AG04449 (cell line): ENCODE measurements around the gene DYNLL1.
"Not testable (repeated sequence)": the region's sequence is repeated elsewhere in the genome, so short reads cannot be mapped to it uniquely, and the experiment has no call there.

Source experiments
- CTCF ChIA-PET: fragments of 350-600 bp; formaldehyde crosslinking; extraction: SDS; loops from one replicate; lab custom pipeline; 2021; ENCODE audit warnings: antibody characterized with exemption; lab: Yijun Ruan, JAX
- POLR2A ChIA-PET: fragments of 400-600, 350-600 bp; formaldehyde crosslinking; extraction: SDS; loops from one replicate; lab custom pipeline; 2020; ENCODE audit warnings: antibody characterized with exemption, inconsistent platforms; lab: Yijun Ruan, JAX
- DNase-seq: peaks from one replicate; pipeline ENCODE4 v3.0.0-alpha.2; 2010; ENCODE audit warnings: low read depth, low spot score
- H3K4me3 ChIP-seq: 2 replicates; pipeline ENCODE4 v1.5.1; 2011; ENCODE audit warnings: low read depth, mild to moderate bottlenecking, control low read depth, low read length
- CTCF ChIP-seq: IDR thresholded peaks from one replicate; pipeline ENCODE4 v1.5.1; 2011; ENCODE audit warnings: mild to moderate bottlenecking, moderate library complexity, low read length, control low read depth, inconsistent platforms; ENCODE audit not compliant: insufficient read depth; ENCODE audit errors: missing control alignments

DYNLL1 gene

DNA sequence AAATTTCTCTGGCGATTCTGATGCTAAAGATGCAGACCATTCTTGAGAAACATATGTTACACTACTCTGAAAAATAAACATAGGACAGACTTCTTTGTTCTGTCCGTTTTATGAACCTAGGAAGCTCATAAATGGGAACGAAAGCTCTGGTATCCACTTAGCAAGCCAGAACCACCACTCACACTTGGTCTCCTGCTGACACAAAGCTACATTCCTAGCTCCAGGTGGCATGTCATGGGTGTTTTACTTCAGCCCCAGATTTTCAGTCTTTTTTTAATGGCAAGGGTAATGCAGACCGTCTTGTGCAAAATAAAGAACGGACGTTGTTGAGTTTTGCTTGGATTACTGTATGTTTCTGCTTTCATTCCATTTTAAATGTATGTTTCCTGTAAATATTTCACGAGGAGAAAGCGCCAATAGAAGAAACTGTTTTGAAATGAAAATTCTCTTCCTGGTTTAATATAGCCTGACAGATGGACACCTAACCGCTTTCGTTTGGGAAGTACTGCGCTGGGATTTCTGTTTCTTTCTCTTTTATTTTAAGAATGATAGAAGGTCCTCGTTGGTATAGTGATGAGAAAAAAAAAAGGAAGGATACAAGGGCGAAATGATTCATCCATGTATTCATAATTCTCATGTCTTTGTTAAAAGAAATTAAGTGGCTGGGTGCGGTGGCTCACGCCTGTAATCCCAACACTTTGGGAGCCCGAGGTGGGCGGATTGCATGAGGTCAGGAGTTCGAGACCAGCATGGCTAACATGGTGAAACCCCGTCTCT, 33.9 kb downstream of the DYNLL1 start:
- H3K4me3 ChIP-seq: peak overlapping the region; percentile 92
- DNase-seq: no peak
- ChIA-PET CTCF (interaction anchor here (1.0 kb wide), 1 partner anchor 9 kb away, joined by 5 read pairs; no protein-coding TSS in a partner anchor), POLR2A (no interaction called here)
- peak; percentile 15 for TF ChIP-seq CTCF

GRCh38 chr12:120530418-120530761, 34.5 kb downstream of the DYNLL1 start:
- DNase-seq, POLR2A ChIA-PET, H3K4me3 ChIP-seq: not testable (repeated sequence)
- CTCF ChIA-PET: interaction anchor here (0.9 kb wide), 1 partner anchor 228 kb away, joined by 3 read pairs; the partner anchor contains the start of gene SIRT4

DNA sequence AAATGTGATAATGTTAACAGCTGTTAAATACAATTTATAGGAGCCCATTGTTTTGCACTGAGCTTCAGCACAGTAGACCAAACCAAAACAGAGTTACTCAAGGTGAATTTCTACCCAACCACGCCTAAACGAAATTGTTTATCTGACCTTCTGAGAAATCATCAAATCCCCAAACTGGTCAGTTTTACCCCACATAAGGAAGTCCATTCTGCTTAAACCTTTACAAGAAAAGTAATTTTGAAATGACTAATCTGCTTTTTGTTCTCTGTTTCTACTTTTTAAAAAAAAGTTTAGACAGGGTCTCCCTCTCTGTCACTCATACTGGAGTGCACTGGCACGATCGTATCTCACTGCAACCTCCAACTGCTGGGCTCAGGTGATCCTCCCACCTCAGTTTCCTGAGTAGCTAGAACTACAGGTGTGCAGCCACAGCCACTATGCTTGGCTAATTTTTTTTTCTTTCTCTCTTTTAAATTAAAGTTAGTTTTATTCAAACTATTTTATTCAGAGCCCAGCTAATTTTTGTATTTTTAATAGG, 36.9 kb downstream of the DYNLL1 start:
- ChIA-PET POLR2A (no interaction called here), CTCF (interaction anchor here (1.0 to 1.2 kb wide), 2 partner anchors 62 to 66 kb away, joined by 4 to 5 read pairs; no protein-coding TSS in a partner anchor)
- TF ChIP-seq CTCF: no peak
- no peak for DNase-seq
- H3K4me3 ChIP-seq: no peak overlapping the region

GRCh38 chr12:120534203-120534702, 38.3 kb downstream of the DYNLL1 start, which contains the start of gene RNF10:
Gene RNF10 (plus strand): TSS chr12:120534356. CDS start chr12:120534812, 456 bp downstream.
- ChIA-PET POLR2A (interaction anchor here (1.1 kb wide), 1 partner anchor 16 kb away, joined by 4 read pairs; no protein-coding TSS in a partner anchor), CTCF (no interaction called here)
- TF ChIP-seq CTCF: no peak
- peak within 1 kb of the TSS; percentile 94 for H3K4me3 ChIP-seq
- no peak for DNase-seq

DNA sequence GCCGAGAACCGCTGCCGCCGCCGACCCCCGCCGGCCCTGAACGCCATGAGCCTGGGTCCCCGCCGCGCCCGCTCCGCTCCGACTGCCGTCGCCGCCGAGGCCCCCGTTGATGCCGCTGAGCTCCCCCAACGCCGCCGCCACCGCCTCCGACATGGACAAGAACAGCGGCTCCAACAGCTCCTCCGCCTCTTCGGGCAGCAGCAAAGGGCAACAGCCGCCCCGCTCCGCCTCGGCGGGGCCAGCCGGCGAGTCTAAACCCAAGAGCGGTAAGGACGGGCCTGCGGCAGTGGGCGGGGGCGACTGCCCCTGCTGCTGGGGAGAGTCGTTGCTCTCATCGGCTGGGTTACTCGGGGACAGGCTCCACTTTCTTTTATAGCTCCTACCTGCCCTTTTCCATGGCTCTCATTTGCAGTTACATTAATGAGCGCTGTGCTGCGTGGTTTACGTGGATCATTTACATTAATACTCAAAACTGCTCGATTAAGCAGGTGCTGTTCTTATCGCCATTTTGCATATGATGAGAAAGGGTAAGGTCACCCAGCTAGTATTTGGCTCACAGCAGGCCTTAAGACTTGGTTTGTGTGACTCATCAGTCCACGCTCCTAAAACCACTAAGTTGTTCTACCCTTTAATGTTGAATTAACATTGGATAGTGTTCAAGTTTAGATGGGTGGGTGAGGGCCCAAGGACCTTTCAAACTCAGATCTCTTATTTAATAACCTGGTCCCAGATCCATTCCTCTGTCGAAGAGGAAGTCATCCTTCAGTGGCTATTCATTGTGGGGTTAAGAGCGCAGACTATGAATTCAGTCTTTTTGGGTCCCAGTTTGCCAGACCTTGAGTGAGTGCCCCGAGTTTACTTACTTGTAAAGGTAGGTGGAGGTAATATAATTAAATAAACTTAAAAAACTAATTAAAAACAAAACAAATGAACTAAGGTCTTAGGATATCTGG, 39.1 kb downstream of the DYNLL1 start:
- no peak for DNase-seq
- POLR2A ChIA-PET: interaction anchor here (1.1 kb wide), 1 partner anchor 15 kb away, joined by 4 read pairs; no protein-coding TSS in a partner anchor
- CTCF ChIA-PET: interaction anchor here (1.1 to 1.7 kb wide), 2 partner anchors 19 to 105 kb away, joined by 3 read pairs; no protein-coding TSS in a partner anchor
- no peak for TF ChIP-seq CTCF
- H3K4me3 ChIP-seq: peak overlapping the region; percentile 94
